Cardiac fibroblast (primary cell): Measurements from ENCODE around the gene PRKCA.

Experiments used
- DNase-seq, 2 donors: peaks; one replicate each; pipeline versions ENCODE4 v3.0.0 to v3.0.0-alpha.2; 2010; ENCODE audit warnings: low read depth in 2 of 2
- H3K4me3 ChIP-seq, 2 donors: replicated peaks in 1 of 2; 1 replicate in 1 of 2; 2 replicates in 1 of 2; pipeline ENCODE4 v1.5.1; 2011; ENCODE audit warnings: low read depth in 2 of 2, low read length in 2 of 2, mild to moderate bottlenecking in 2 of 2, moderate library complexity in 1 of 2
- TF ChIP-seq, protein P1 (sequence below): IDR thresholded peaks from one replicate; pipeline ENCODE4 v1.5.1; 2011; ENCODE audit warnings: low read depth, mild to moderate bottlenecking, low read length, inconsistent platforms

PRKCA gene

DNA sequence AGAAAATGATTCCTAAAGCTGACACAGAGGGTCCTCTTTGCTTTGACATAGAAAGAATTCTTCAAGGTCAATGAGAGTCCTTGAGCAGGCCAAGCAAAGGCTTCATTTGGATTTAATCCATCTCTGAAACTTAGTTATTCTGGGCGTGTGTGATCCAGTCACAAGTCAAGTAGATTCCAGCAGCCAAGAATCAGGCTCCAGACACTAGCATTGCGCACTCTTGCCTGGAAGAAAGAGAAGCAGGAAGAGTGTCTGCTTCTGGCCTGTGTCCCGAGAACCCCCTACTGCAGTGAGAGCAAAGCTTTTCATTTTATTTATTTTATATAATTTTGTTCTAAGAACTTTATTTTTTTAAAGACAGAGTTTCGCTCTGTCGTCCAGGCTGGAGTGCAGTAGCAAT is 444.3 kb downstream of the PRKCA start:
- no peak for DNase-seq
- no peak overlapping the region for H3K4me3 ChIP-seq
- TF ChIP-seq, protein P1, sequence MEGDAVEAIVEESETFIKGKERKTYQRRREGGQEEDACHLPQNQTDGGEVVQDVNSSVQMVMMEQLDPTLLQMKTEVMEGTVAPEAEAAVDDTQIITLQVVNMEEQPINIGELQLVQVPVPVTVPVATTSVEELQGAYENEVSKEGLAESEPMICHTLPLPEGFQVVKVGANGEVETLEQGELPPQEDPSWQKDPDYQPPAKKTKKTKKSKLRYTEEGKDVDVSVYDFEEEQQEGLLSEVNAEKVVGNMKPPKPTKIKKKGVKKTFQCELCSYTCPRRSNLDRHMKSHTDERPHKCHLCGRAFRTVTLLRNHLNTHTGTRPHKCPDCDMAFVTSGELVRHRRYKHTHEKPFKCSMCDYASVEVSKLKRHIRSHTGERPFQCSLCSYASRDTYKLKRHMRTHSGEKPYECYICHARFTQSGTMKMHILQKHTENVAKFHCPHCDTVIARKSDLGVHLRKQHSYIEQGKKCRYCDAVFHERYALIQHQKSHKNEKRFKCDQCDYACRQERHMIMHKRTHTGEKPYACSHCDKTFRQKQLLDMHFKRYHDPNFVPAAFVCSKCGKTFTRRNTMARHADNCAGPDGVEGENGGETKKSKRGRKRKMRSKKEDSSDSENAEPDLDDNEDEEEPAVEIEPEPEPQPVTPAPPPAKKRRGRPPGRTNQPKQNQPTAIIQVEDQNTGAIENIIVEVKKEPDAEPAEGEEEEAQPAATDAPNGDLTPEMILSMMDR = no peak

DNA sequence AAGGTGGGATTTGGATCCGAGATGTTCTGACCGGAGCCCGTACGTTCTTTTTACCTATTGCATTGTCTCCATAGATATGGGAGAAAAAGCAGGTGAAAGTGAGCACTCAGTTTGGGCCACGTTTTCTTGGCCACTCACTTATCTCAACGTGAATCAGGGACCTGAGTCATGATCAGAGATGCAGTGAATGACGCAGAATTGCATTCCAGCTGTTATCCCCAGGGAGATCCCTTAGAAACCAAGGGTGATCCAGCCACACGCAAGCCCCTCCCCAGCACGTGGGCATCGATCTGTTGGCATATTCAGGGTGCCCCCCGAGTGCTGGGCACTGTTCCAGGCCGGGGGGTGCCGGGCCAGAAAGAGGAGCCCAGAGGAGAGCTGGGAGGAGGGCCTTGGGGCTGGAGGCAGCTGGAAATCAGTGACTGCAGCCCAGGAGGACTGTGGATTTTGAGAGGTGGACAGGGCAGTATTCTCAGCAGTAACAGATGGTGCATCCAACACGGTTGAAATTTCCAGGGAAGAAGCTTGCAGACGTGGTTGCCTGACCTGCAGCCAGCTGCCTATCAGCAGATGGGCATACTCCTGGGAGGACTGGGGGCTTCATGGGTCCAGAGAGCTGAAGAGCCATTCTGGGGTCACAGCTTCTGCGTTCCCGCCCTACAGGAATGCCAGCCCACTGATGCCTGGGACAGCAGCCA is 445.3 kb downstream of the PRKCA start:
- DNase-seq = peak; percentile 66 to 95
- TF ChIP-seq, protein P1 = no peak
- no peak overlapping the region for H3K4me3 ChIP-seq

DNA sequence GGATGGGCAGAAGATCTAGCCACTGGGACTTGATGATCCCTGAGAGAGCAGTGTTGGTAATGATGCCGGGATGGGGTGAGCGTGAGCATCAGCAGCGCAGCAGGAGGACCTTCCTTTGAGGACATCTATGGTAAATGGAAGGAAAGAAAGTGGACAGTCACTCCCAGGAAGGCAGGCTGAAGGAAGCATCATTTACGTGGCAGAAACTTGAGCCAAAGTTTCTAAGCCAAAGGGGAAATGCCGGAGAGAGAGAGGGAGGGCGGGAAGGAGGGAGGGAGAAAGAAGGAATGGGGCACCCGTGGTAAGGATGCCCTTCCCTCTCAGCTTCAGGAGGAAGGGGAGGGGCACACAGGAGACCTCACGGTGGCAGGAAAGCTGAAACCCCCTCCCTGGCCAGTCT is 446.2 kb downstream of the PRKCA start:
- H3K4me3 ChIP-seq = no peak overlapping the region
- TF ChIP-seq, protein P1 = no peak
- DNase-seq = peak in 1 of 2 donors; percentile 29

DNA sequence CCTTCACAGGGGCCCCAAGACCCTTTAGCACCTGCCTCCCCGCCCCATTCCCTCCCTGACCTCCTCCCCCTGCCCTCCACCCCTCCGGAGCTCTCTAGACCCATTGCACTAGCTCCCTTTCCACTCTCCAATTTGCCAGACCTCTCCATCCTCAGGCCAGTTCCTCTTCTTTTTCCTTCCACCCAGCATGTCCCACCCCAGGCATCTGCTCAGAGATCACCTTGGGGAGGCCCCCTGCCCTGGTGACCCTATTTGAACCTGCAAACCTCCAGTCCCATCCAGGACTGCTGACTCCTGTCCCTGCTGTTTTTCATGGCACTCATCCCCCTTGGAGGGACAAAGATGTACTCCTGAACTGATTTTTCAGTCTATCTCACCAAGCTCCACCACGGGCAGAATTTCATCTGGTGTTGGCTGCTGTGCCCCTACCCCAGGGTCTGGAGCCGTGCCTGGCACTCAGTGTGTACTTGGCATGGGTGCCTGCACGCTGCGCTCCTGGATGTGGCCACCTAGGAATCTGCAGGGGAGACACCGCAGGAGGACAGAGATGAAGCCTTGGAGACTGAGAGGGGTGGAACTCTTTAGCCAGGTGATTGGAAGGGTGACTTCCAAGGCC is 446.9 kb downstream of the PRKCA start:
- no peak overlapping the region for H3K4me3 ChIP-seq
- TF ChIP-seq, protein P1 = no peak
- no peak for DNase-seq

DNA sequence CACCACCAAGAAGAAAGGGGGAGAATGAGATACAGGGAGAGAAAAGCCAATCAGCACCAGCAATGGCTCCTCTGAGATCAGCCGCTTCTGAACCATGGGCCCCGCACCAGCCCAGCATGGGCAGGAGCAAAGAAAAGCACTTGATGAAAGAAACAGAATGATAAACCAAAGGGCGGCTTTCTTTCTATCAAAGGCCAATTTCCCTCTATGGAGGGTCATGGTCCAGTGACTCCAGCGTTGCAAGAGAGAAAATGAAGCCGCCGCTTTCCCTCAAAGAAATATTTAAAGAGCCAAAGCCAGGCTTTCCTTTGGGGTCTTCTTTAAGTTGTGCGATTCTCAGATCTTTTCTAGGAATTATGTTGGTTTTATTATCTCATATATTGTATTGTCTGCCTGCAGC is 447.7 kb downstream of the PRKCA start:
- no peak for DNase-seq
- no peak overlapping the region for H3K4me3 ChIP-seq
- TF ChIP-seq, protein P1 = no peak

DNA sequence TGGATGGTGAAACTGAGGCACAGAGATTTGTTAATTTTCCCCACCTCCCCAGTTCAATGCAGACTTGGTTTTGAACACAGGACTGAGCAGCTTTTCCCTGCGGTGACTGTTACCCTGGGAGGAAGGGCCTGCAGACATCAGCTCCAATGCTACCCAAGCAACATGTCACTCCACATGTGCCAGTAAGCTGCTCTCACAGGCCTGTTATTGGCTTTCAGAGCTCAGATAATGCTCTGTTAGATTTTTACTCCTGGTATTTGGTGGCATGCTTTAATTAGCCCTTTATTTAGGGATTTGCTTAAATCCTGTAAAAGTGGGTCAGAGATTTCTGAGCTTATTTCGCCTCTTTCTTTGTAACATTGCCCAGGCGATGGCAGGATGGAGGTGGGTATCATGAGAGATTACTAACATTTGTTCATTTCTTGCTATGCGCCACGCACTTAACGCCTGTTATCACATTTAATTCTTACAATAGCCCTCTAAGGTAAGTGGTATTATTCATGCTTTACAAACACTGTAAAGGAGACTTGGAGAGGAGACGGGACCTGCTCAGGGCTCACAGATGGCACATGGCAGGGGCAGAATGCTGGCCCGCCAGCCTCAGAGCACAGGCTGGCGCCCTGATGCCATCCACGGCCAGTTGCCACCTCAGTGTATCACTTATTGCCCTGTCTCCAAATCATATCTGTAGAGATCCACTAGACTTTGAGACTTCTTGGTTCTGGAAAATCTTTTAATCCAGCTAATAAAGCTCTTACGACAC is 448.5 kb downstream of the PRKCA start:
- TF ChIP-seq, protein P1 = no peak
- H3K4me3 ChIP-seq = no peak overlapping the region
- DNase-seq = no peak
